HG03039 (cell line): ENCODE results near the gene BHLHA15.
"Not testable (repeated sequence)": the region's sequence is repeated elsewhere in the genome, so short reads cannot be mapped to it uniquely, and the experiment has no call there.

Experiments
- ATAC-seq: cut with Tn5 transposase; IDR thresholded peaks from one replicate; pipeline ENCODE4 v1.9.1; 2021; ENCODE audit warnings: mild to moderate bottlenecking, moderate library complexity; ENCODE audit not compliant: unreplicated experiment

Gene BHLHA15

GRCh38 chr7:98206451-98207330, 4.5 kb upstream of the BHLHA15 start:
- no peak for ATAC-seq

GRCh38 chr7:98209166-98209920, 1.9 kb upstream of the BHLHA15 start:
- no peak for ATAC-seq

GRCh38 chr7:98210513-98211220, 572 bp upstream of the BHLHA15 start:
- ATAC-seq: no peak

- no peak for ATAC-seq
These were observed 665 bp downstream of the BHLHA15 start for GRCh38 chr7:98211676-98212531.

- ATAC-seq: no peak
These were observed 1.3 kb downstream of the BHLHA15 start for GRCh38 chr7:98212532-98213041.

- ATAC-seq: no peak
These were observed 2.2 kb downstream of the BHLHA15 start for GRCh38 chr7:98213296-98213887.

- no peak for ATAC-seq
These were observed 2.9 kb downstream of the BHLHA15 start for GRCh38 chr7:98213888-98214810.

GRCh38 chr7:98214811-98215321, 3.6 kb downstream of the BHLHA15 start:
- no peak for ATAC-seq

GRCh38 chr7:98215561-98216495, 4.6 kb downstream of the BHLHA15 start:
- ATAC-seq: no peak

- ATAC-seq: no peak
These were observed 5.8 kb downstream of the BHLHA15 start for GRCh38 chr7:98216941-98217622.

- no peak for ATAC-seq
These were observed 6.7 kb downstream of the BHLHA15 start for GRCh38 chr7:98217623-98218582.

GRCh38 chr7:98219382-98219781, 8.1 kb downstream of the BHLHA15 start:
- not testable (repeated sequence) for ATAC-seq

GRCh38 chr7:98221611-98222532, 10.6 kb downstream of the BHLHA15 start:
- no peak for ATAC-seq

- ATAC-seq: no peak
These were observed 11.4 kb downstream of the BHLHA15 start for GRCh38 chr7:98222533-98223195.
